Upper lobe of right lung (tissue), 1 donor: ENCODE data around the gene SH3GLB1. TPM values are rescaled to one million over a fixed set of nuclear protein-coding genes. Genes with fewer than 3 reads are reported as not detected.

ENCODE experiments used
- ATAC-seq: fragments of 200-7000 bp; cut with Tn5 transposase; one replicate; pipeline ENCODE4 v1.9.1; 2020; ENCODE audit warnings: mild to moderate bottlenecking, moderate library complexity
- DNase-seq: peaks from one replicate; pipeline ENCODE4 v3.0.0-alpha.2; 2020
- H3K27ac ChIP-seq: fragments of 200-600 bp; one replicate; pipeline ENCODE4 v1.8.0; 2022
- H3K27me3 ChIP-seq: fragments of 200-600 bp; one replicate; pipeline ENCODE4 v1.8.0; 2022; ENCODE audit warnings: mild to moderate bottlenecking
- H3K36me3 ChIP-seq: fragments of 200-600 bp; one replicate; pipeline ENCODE4 v1.8.0; 2022
- H3K4me1 ChIP-seq: fragments of 200-600 bp; one replicate; pipeline ENCODE4 v1.8.0; 2022
- H3K4me3 ChIP-seq: fragments of 200-600 bp; one replicate; pipeline ENCODE4 v1.8.0; 2022; ENCODE audit warnings: mild to moderate bottlenecking
- H3K9me3 ChIP-seq: fragments of 200-600 bp; one replicate; pipeline ENCODE4 v1.8.0; 2022
- CTCF ChIP-seq: fragments of 200-600 bp; IDR thresholded peaks from one replicate; pipeline ENCODE4 v1.8.0; 2022; ENCODE audit warnings: antibody characterized with exemption
- intact Hi-C: fragments of 100-400 bp; cut with DNase I; formaldehyde crosslinking; loops from one replicate; pipeline ENCODE4 v1.11.0; 2022
- total RNA-seq: library from RNA; stranded (reverse); fragmentation: NEBNext Ultra II Directional; extraction: Animal tissue kit (Norgen Biotek cat#: 25700); gene quantifications from one replicate; pipeline ENCODE4 v1.2.1, GENCODE V29; 2021
- donor health status: DM: no; HTN: yes; CAD: no; lungs with severe emphysema.

Gene SH3GLB1
- total RNA-seq, 1 donor from 2014 or later: 105 TPM

- DNase-seq (peak; percentile 67), ATAC-seq (peak; percentile 74)
- intact Hi-C loops: no loop called here
- no peak for TF ChIP-seq CTCF
- Histone ChIP-seq H3K27me3 (no peaks in the 10 kb centered on the region), H3K27ac (peak overlapping the region; percentile 55), H3K36me3 (no peaks in the 10 kb centered on the region), H3K9me3 (no peaks in the 10 kb centered on the region), H3K4me3 (no peak overlapping the region), H3K4me1 (peaks cover 9% of the 10 kb centered on the region)
Measured at GRCh38 chr1:86757272-86757984, 53.1 kb downstream of the SH3GLB1 start.

- intact Hi-C loops: no loop called here
- ATAC-seq: peak; percentile 46
- H3K27ac ChIP-seq: no peak overlapping the region
Measured at GRCh38 chr1:86758570-86758969, 54.2 kb downstream of the SH3GLB1 start.

GRCh38 chr1:86760199-86760598 is 55.8 kb downstream of the SH3GLB1 start:
- intact Hi-C loops: no loop called here
- DNase-seq (no peak), ATAC-seq (no peak)
- Histone ChIP-seq H3K27me3 (no peaks in the 10 kb centered on the region), H3K4me3 (no peak overlapping the region), H3K27ac (no peak overlapping the region), H3K36me3 (no peaks in the 10 kb centered on the region), H3K9me3 (no peaks in the 10 kb centered on the region), H3K4me1 (peaks cover 9% of the 10 kb centered on the region)
- no peak for TF ChIP-seq CTCF

More at GRCh38 chr1:86758570-86758969, 54.2 kb downstream of the SH3GLB1 start:
- no peaks in the 10 kb centered on the region for H3K9me3 ChIP-seq
- peaks cover 9% of the 10 kb centered on the region for H3K4me1 ChIP-seq
- DNase-seq: no peak
- TF ChIP-seq CTCF: no peak
- H3K27me3 ChIP-seq: no peaks in the 10 kb centered on the region
- no peaks in the 10 kb centered on the region for H3K36me3 ChIP-seq
- H3K4me3 ChIP-seq: no peak overlapping the region

GRCh38 chr1:86762336-86762735 is 58.0 kb downstream of the SH3GLB1 start:
- intact Hi-C loops: no loop called here
- Histone ChIP-seq H3K9me3 (no peaks in the 10 kb centered on the region), H3K36me3 (no peaks in the 10 kb centered on the region), H3K27me3 (no peaks in the 10 kb centered on the region), H3K27ac (no peak overlapping the region), H3K4me3 (no peak overlapping the region), H3K4me1 (peaks cover 2% of the 10 kb centered on the region)
- ATAC-seq: no peak
- no peak for TF ChIP-seq CTCF
- no peak for DNase-seq

DNA sequence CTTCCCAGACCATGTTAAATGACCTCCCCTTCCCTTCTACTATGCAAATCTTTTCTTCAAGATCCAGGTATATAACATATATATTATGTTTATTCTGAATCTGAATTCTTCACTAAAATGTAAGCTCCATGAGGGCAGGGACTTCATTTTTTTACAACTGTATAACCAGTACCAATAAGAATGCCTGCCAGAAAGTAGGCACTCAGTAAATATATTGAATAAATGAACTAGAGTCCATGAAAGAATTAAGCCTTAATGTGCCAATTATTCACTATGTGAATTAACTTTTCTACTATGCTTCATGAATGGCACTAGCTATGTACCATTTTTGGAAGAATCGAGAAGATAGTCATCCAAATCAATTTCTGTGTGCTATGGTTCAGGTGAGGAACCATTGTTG is 60.1 kb downstream of the SH3GLB1 start:
- TF ChIP-seq CTCF: no peak
- Histone ChIP-seq H3K27me3 (no peaks in the 10 kb centered on the region), H3K4me1 (no peaks in the 10 kb centered on the region), H3K4me3 (no peak overlapping the region), H3K9me3 (no peaks in the 10 kb centered on the region), H3K36me3 (no peaks in the 10 kb centered on the region), H3K27ac (no peak overlapping the region)
- no peak for ATAC-seq
- DNase-seq: no peak
- intact Hi-C loops: no loop called here
